PC-3 (cell line): ENCODE results near the gene TNS3. TPM values are rescaled to one million over a fixed set of nuclear protein-coding genes. Genes with fewer than 3 reads are reported as not detected.

Source experiments
- ATAC-seq: fragments of 200-7000 bp; cut with Tn5 transposase; 2 replicates; pipeline ENCODE4 v1.9.1; 2020; ENCODE audit warnings: mild to moderate bottlenecking, moderate library complexity
- BruUV-seq: library from RNA; stranded (reverse); fragments of 400-500 nt; replicated peaks from 2 replicates; lab custom pipeline; 2021; lab: Mats Ljungman, UMichigan
- CTCF ChIA-PET: fragments of 300-600 bp; sonication (Branson Sonifier 250); formaldehyde crosslinking; loops from one replicate; lab custom pipeline; 2022; ENCODE audit warnings: antibody characterized with exemption; lab: Charles Lee
- POLR2A ChIA-PET: fragments of 300-600 bp; sonication (Branson Sonifier 250); formaldehyde crosslinking; loops from one replicate; lab custom pipeline; 2022; ENCODE audit warnings: antibody characterized with exemption; ENCODE audit not compliant: unreplicated experiment; lab: Charles Lee
- DNase-seq: peaks from one replicate; pipeline ENCODE4 v3.0.0-alpha.2; 2015
- H2AFZ ChIP-seq: fragments of 300-600 bp; sonication (generic); 2 replicates; pipeline ENCODE4 v1.6.0; 2016; ENCODE audit warnings: antibody characterized with exemption, low read length
- H3F3A ChIP-seq: fragments of 300-600 bp; sonication (generic); one replicate; pipeline ENCODE4 v1.6.0; 2017; ENCODE audit warnings: antibody characterized with exemption, low read length, control low read depth, mild to moderate bottlenecking; ENCODE audit not compliant: unreplicated experiment
- H3K27ac ChIP-seq: fragments of 300-600 bp; sonication (generic); 2 replicates; pipeline ENCODE4 v1.5.1; 2016; ENCODE audit warnings: mild to moderate bottlenecking, low read length
- H3K27me3 ChIP-seq: fragments of 300-600 bp; sonication (generic); 2 replicates; pipeline ENCODE4 v1.6.1; 2016; ENCODE audit warnings: low read length, mixed read lengths
- H3K36me3 ChIP-seq: fragments of 300-600 bp; sonication (generic); 2 replicates; pipeline ENCODE4 v1.6.1; 2016; ENCODE audit warnings: low read depth, mixed run types, low read length, mixed read lengths
- H3K4me1 ChIP-seq: fragments of 300-600 bp; sonication (generic); 2 replicates; pipeline ENCODE4 v1.5.1; 2016; ENCODE audit warnings: low read length; ENCODE audit not compliant: insufficient read depth
- H3K4me2 ChIP-seq: fragments of 300-600 bp; sonication (generic); 2 replicates; pipeline ENCODE4 v1.6.0; 2016; ENCODE audit warnings: low read length
- H3K4me3 ChIP-seq: fragments of 300-600 bp; sonication (generic); 2 replicates; pipeline ENCODE4 v1.5.1; 2016; ENCODE audit warnings: mild to moderate bottlenecking, low read length, mixed read lengths
- H3K79me2 ChIP-seq: fragments of 300-600 bp; sonication (generic); 2 replicates; pipeline ENCODE4 v1.6.1; 2017; ENCODE audit warnings: low read length, mixed read lengths
- H3K9ac ChIP-seq: fragments of 300-600 bp; sonication (generic); 2 replicates; pipeline ENCODE4 v1.6.0; 2016; ENCODE audit warnings: mild to moderate bottlenecking, low read length
- H3K9me2 ChIP-seq: fragments of 300-600 bp; sonication (generic); replicated peaks from 2 replicates; pipeline ENCODE4 v1.6.1; 2016; ENCODE audit warnings: mixed run types, low read length, mixed read lengths
- H3K9me3 ChIP-seq: fragments of 300-600 bp; sonication (generic); 2 replicates; pipeline ENCODE4 v1.6.1; 2016; ENCODE audit warnings: low read length, mixed read lengths
- H4K20me1 ChIP-seq: fragments of 300-600 bp; sonication (generic); 2 replicates; pipeline ENCODE4 v1.6.1; 2016; ENCODE audit warnings: low read length, mixed read lengths
- EZH2 ChIP-seq: fragments of 300-600 bp; sonication (generic); IDR thresholded peaks from one replicate; pipeline ENCODE4 v1.6.1; 2017; ENCODE audit warnings: antibody characterized with exemption, mild to moderate bottlenecking, low read length; ENCODE audit not compliant: unreplicated experiment
- EZH2phosphoT487 ChIP-seq: fragments of 300-600 bp; sonication (generic); IDR thresholded peaks from 2 replicates; pipeline ENCODE4 v1.6.1; 2018; ENCODE audit warnings: mild to moderate bottlenecking, antibody characterized with exemption, low read length, borderline replicate concordance
- intact Hi-C: fragments of 100-400 bp; cut with micrococcal nuclease; formaldehyde crosslinking; loops from 2 replicates; pipeline ENCODE4 v1.9.0; 2023
- total RNA-seq: library from RNA; depleted of rRNA; stranded (reverse); fragments of >200 nt; gene quantifications from 2 replicates; pipeline ENCODE4 v1.2.3, GENCODE V29; 2014
- TF ChIP-seq, protein P1 (sequence below): fragments of 300-600 bp; sonication (generic); conservative IDR thresholded peaks from 2 replicates; pipeline ENCODE4 v1.5.1; 2017; ENCODE audit warnings: antibody characterized with exemption, low read depth, mild to moderate bottlenecking, low read length

TNS3 gene
- total RNA-seq, 1 experiment from 2014 or later: 72.3 TPM

DNA sequence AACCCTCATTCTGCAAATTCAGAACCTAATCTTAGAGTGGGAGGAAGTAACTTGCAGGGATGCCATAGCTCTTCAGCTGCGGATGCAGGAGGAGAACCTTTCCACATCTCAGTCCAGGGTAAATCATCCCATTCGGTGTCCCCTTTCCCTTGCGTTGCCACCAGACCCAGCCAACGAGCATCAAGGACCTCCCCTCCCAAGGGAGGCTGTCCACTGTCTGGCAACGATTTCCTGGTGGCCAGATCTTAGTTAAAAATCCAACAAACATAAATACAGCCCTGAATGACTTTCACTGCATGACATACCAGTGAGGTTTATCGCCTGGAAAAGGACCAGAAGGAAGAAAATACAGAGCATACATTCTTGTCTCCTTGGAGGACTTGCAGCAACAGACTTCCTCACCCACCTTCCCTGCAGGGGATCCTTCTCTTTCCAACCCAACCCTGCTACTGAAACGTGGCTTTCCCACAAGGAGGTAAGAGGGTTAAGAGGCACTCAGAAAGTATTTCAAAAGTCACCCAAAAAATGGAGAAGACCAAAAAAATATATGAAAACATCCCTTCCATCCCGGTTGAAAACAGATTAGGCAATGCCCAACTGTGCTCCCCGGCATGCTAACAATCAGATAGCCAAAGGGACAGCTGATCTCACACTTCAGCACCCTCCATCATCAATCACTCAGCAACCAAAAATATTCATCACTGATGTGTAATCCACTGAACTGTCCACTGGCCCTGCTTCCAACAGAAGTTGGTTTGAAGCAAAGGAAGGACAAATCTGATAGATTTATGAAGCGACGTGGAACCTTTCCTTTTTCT lies 206.6 kb downstream of the TNS3 start:
- DNase-seq: no peak
- H3K9ac ChIP-seq: no peak overlapping the region
- H3K36me3 ChIP-seq: peaks cover 6% of the 10 kb centered on the region; the same call in 1 of the 2 replicates
- no peak overlapping the region for H3K27ac ChIP-seq
- H3F3A ChIP-seq: no peaks in the 10 kb centered on the region
- ChIA-PET POLR2A (no interaction called here), CTCF (no interaction called here)
- intact Hi-C loops: no loop called here
- no peak overlapping the region for H3K4me2 ChIP-seq
- peaks cover 41% of the 10 kb centered on the region for H3K79me2 ChIP-seq
- H4K20me1 ChIP-seq: 0 out of 2 replicates have a peak, but pooled peaks cover 12% of the 10 kb centered on the region
- no peaks in the 10 kb centered on the region for H3K9me2 ChIP-seq
- no peak for ATAC-seq
- no peaks in the 10 kb centered on the region for H3K9me3 ChIP-seq
- no peak overlapping the region for H2AFZ ChIP-seq
- TF ChIP-seq, protein P1, sequence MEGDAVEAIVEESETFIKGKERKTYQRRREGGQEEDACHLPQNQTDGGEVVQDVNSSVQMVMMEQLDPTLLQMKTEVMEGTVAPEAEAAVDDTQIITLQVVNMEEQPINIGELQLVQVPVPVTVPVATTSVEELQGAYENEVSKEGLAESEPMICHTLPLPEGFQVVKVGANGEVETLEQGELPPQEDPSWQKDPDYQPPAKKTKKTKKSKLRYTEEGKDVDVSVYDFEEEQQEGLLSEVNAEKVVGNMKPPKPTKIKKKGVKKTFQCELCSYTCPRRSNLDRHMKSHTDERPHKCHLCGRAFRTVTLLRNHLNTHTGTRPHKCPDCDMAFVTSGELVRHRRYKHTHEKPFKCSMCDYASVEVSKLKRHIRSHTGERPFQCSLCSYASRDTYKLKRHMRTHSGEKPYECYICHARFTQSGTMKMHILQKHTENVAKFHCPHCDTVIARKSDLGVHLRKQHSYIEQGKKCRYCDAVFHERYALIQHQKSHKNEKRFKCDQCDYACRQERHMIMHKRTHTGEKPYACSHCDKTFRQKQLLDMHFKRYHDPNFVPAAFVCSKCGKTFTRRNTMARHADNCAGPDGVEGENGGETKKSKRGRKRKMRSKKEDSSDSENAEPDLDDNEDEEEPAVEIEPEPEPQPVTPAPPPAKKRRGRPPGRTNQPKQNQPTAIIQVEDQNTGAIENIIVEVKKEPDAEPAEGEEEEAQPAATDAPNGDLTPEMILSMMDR: no peak
- no peak for TF ChIP-seq EZH2phosphoT487
- no peak for TF ChIP-seq EZH2
- H3K4me1 ChIP-seq: peaks cover 43% of the 10 kb centered on the region
- no peak overlapping the region for H3K4me3 ChIP-seq
- H3K27me3 ChIP-seq: no peaks in the 10 kb centered on the region
- no TSS peak for BruUV-seq

DNA sequence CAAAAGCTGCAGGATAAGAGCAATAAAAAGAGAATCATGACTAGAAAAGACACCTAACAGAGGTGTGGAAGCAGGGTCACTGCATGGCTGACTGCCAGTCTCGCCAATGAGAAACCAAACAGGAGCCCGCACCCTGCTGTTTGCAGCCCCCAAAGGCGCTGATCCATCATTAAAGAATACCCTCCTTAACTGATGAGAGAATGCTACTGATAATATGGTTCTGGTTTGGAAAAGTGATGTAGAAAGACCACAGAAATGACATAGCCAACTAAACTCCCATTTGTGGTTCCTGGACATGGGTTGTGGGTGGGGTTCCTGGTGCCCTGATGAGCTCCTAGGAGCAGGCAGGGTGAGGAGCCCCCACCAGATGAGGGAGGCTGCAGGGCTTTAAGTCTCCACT lies 207.4 kb downstream of the TNS3 start:
- H3K9ac ChIP-seq: no peak overlapping the region
- no peak overlapping the region for H3K4me2 ChIP-seq
- DNase-seq (no peak), ATAC-seq (no peak)
- H3F3A ChIP-seq: no peaks in the 10 kb centered on the region
- no peak overlapping the region for H3K27ac ChIP-seq
- ChIA-PET CTCF (no interaction called here), POLR2A (no interaction called here)
- H3K36me3 ChIP-seq: peaks cover 10% of the 10 kb centered on the region; the same call in 1 of the 2 replicates
- BruUV-seq: no TSS peak
- H3K4me3 ChIP-seq: no peak overlapping the region
- H3K79me2 ChIP-seq: peaks cover 42% of the 10 kb centered on the region
- H3K9me3 ChIP-seq: no peaks in the 10 kb centered on the region
- intact Hi-C loops: no loop called here
- H3K9me2 ChIP-seq: no peaks in the 10 kb centered on the region
- H2AFZ ChIP-seq: no peak overlapping the region
- H3K27me3 ChIP-seq: no peaks in the 10 kb centered on the region
- peaks cover 35% of the 10 kb centered on the region for H3K4me1 ChIP-seq
- TF ChIP-seq EZH2phosphoT487 (no peak), EZH2 (no peak)
- TF ChIP-seq, protein P1: no peak
- H4K20me1 ChIP-seq: 0 out of 2 replicates have a peak, but pooled peaks cover 9% of the 10 kb centered on the region

DNA sequence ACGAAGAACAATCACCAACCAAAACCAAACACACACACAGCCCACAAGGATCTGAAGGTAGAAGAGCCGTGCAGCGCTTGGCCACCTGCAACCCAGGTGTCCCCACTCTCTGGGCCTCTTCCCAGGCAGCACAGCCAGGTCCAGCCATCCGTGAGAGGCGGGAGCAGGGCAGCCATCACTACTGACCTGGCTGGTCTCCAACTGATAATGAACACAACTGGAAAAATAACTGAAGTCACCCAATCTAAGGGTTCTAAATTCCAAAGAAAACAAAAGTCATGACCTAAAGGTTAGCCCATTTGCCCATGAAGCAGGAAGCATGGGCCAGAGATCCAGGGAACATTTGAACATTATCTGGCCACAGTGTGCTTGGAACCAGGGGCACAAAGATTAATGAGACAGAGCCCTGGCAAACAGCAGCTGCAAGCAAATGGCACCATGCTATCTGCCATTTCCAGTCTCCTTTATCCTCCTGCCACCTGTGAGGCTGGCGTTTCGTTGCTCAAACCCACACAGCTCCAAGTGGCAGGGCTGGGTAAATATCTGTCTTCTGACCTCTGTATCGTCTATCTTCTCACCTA lies 207.9 kb downstream of the TNS3 start:
- H3K27ac ChIP-seq: no peak overlapping the region
- BruUV-seq: no TSS peak
- H3K4me2 ChIP-seq: no peak overlapping the region
- no peaks in the 10 kb centered on the region for H3K27me3 ChIP-seq
- no peaks in the 10 kb centered on the region for H3K9me3 ChIP-seq
- POLR2A ChIA-PET: no interaction called here
- no peak overlapping the region for H2AFZ ChIP-seq
- CTCF ChIA-PET: no interaction called here
- H3K9ac ChIP-seq: no peak overlapping the region
- H3K36me3 ChIP-seq: peaks cover 15% of the 10 kb centered on the region; the same call in 1 of the 2 replicates
- H3K9me2 ChIP-seq: no peaks in the 10 kb centered on the region
- intact Hi-C loops: no loop called here
- H4K20me1 ChIP-seq: 0 out of 2 replicates have a peak, but pooled peaks cover 8% of the 10 kb centered on the region
- ATAC-seq (no peak), DNase-seq (no peak)
- TF ChIP-seq, protein P1: no peak
- TF ChIP-seq EZH2phosphoT487: no peak
- peaks cover 38% of the 10 kb centered on the region for H3K79me2 ChIP-seq
- peaks cover 32% of the 10 kb centered on the region for H3K4me1 ChIP-seq
- no peak overlapping the region for H3K4me3 ChIP-seq
- H3F3A ChIP-seq: no peaks in the 10 kb centered on the region
